Measurements from ENCODE around the gene MGMT.

Gene MGMT

GRCh38 chr10:129764901-129765663 is 298.0 kb downstream of the MGMT start:
- no peak for DNase-seq

GRCh38 chr10:129765664-129766550 is 298.9 kb downstream of the MGMT start:
- DNase-seq = no peak

GRCh38 chr10:129766611-129767550 is 299.8 kb downstream of the MGMT start:
- no peak for DNase-seq

- DNase-seq = no peak
Measured at GRCh38 chr10:129767751-129768150, 300.7 kb downstream of the MGMT start.

- no peak for DNase-seq
Measured at GRCh38 chr10:129768437-129769355, 301.7 kb downstream of the MGMT start.

- no peak for DNase-seq
Measured at GRCh38 chr10:129769381-129770116, 302.5 kb downstream of the MGMT start.

GRCh38 chr10:129770286-129770685 is 303.2 kb downstream of the MGMT start:
- DNase-seq = no peak

GRCh38 chr10:129771024-129771423 is 304.0 kb downstream of the MGMT start:
- no peak for DNase-seq

- DNase-seq = no peak
Measured at GRCh38 chr10:129771576-129771975, 304.5 kb downstream of the MGMT start.

- no peak for DNase-seq
Measured at GRCh38 chr10:129771991-129772431, 305.0 kb downstream of the MGMT start.

- DNase-seq = no peak
Measured at GRCh38 chr10:129772468-129773358, 305.7 kb downstream of the MGMT start.

GRCh38 chr10:129773359-129773990 is 306.4 kb downstream of the MGMT start:
- DNase-seq = no peak

GRCh38 chr10:129774082-129774735 is 307.2 kb downstream of the MGMT start:
- no peak for DNase-seq

GRCh38 chr10:129774736-129775401 is 307.8 kb downstream of the MGMT start:
- no peak for DNase-seq

- no peak for DNase-seq
Measured at GRCh38 chr10:129775681-129776080, 308.6 kb downstream of the MGMT start.

GRCh38 chr10:129777687-129778086 is 310.6 kb downstream of the MGMT start:
- DNase-seq = no peak

- no peak for DNase-seq
Measured at GRCh38 chr10:129778571-129778970, 311.5 kb downstream of the MGMT start.

Data from T1000 (cell line).